Upper lobe of left lung (tissue), 6 donors: Measurements from ENCODE around the gene RUNX2. TPM values are rescaled to one million over a fixed set of nuclear protein-coding genes. Genes with fewer than 3 reads are reported as not detected.

ENCODE experiments used
- ATAC-seq, 2 donors: fragments of 200-7000 bp; cut with Tn5 transposase; one replicate each; pipeline ENCODE4 v1.9.1; 2022; ENCODE audit warnings: mild to moderate bottlenecking in 2 of 2, moderate library complexity in 2 of 2; ENCODE audit not compliant: low FRiP score in 2 of 2
- DNase-seq, 2 donors: peaks; one replicate each; pipeline ENCODE4 v3.0.0-alpha.2; 2019 to 2020
- H3K27ac ChIP-seq, 4 donors: fragments of 200-600 bp; sonication (generic); one replicate each; pipeline ENCODE4 v1.5.1; 2016 to 2019
- H3K27me3 ChIP-seq, 4 donors: fragments of 200-600 bp; sonication (generic); one replicate each; pipeline ENCODE4 v1.5.1; 2017 to 2019
- H3K36me3 ChIP-seq, 4 donors: fragments of 200-600 bp; sonication (generic); one replicate each; pipeline ENCODE4 v1.5.1; 2016 to 2019
- H3K4me1 ChIP-seq, 4 donors: fragments of 200-600 bp; sonication (generic); one replicate each; pipeline ENCODE4 v1.5.1; 2018 to 2019
- H3K4me3 ChIP-seq, 4 donors: fragments of 200-600 bp; sonication (generic); one replicate each; pipeline ENCODE4 v1.5.1; 2017 to 2019; ENCODE audit warnings: mild to moderate bottlenecking in 2 of 4, moderate library complexity in 1 of 4
- H3K9me3 ChIP-seq, 4 donors: fragments of 200-600 bp; sonication (generic); one replicate each; pipeline ENCODE4 v1.5.1; 2018 to 2019
- EP300 ChIP-seq, 4 donors: sonication (generic); formaldehyde crosslinking; IDR thresholded peaks; one replicate each; pipeline ENCODE4 v1.5.1; 2017; ENCODE audit warnings: antibody characterized with exemption in 4 of 4, control low read depth in 2 of 4
- POLR2A ChIP-seq, 4 donors: fragments of 450-650 bp; IDR thresholded peaks; one replicate each; pipeline ENCODE4 v1.5.1; 2016 to 2017; ENCODE audit warnings: antibody characterized with exemption in 4 of 4, mild to moderate bottlenecking in 2 of 4
- POLR2AphosphoS5 ChIP-seq, 2 donors: sonication (generic); formaldehyde crosslinking; IDR thresholded peaks; one replicate each; pipeline ENCODE4 v1.5.1; 2017; ENCODE audit warnings: antibody characterized with exemption in 2 of 2
- WGBS, 2 donors: methylation state at CpG; one replicate each; pipeline ENCODE4 v1.1.5; 2017 to 2018; 5-methylcytosine and 5-hydroxymethylcytosine counted together
- total RNA-seq, 6 donors: library from RNA; depleted of rRNA in 4 of 6; stranded (reverse); fragments of >200 nt in 4 of 6; gene quantifications; one replicate each; pipeline versions ENCODE4 v1.1.0 to v1.2.1, GENCODE V29; 2016 to 2021
- TF ChIP-seq, protein P1 (sequence below), 6 experiments: fragments of 450-650 bp in 4 of 6; fragments of 200-600 bp in 2 of 6; sonication (generic) in 2 of 6; IDR thresholded peaks; one replicate each; pipeline ENCODE4 v1.5.1; 2016 to 2019; ENCODE audit warnings: antibody characterized with exemption in 6 of 6
- donor health status: DM: no; HTN: no; CAD: no; lungs with moderate emphysema.
- donor health status: DM: no; HTN: yes; CAD: no; lungs with severe emphysema.

The RUNX2 gene
- total RNA-seq, 6 donors from 2014 or later = 2.6 to 12.2 (median 5.5) TPM

DNA sequence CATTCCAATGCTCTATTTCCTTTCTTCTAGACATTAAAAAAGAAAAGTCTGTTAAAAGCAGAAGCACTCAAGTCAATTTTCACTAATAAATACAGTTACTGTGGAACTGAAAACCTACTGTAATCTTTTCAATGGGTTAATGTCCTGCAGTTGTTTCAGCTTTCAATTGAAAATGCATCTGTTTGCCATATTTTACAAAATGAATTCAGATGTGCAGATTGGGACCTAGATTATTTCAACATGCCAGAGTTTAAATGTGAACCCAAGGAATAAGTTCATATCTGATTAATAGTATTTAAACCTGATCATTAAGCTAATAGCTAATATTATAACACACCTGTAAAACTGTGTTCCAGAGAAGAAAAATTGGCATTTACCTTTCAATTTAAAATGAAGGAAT, 39.9 kb downstream of the RUNX2 start:
- peaks cover 0 to 3% (median 0%) of the 10 kb centered on the region in 4 donors for H3K4me1 ChIP-seq
- no peak overlapping the region for H3K4me3 ChIP-seq
- DNase-seq (no peak), ATAC-seq (no peak)
- TF ChIP-seq POLR2AphosphoS5 (IDR thresholded peaks at IDR 0.05) (no peak), POLR2A (IDR thresholded peaks at IDR 0.05) (no peak), EP300 (IDR thresholded peaks at IDR 0.05) (no peak)
- TF ChIP-seq, protein P1, sequence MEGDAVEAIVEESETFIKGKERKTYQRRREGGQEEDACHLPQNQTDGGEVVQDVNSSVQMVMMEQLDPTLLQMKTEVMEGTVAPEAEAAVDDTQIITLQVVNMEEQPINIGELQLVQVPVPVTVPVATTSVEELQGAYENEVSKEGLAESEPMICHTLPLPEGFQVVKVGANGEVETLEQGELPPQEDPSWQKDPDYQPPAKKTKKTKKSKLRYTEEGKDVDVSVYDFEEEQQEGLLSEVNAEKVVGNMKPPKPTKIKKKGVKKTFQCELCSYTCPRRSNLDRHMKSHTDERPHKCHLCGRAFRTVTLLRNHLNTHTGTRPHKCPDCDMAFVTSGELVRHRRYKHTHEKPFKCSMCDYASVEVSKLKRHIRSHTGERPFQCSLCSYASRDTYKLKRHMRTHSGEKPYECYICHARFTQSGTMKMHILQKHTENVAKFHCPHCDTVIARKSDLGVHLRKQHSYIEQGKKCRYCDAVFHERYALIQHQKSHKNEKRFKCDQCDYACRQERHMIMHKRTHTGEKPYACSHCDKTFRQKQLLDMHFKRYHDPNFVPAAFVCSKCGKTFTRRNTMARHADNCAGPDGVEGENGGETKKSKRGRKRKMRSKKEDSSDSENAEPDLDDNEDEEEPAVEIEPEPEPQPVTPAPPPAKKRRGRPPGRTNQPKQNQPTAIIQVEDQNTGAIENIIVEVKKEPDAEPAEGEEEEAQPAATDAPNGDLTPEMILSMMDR (IDR thresholded peaks at IDR 0.05) = no peak
- no peaks in the 10 kb centered on the region for H3K27me3 ChIP-seq
- H3K9me3 ChIP-seq = no peaks in the 10 kb centered on the region
- H3K36me3 ChIP-seq = no peaks in the 10 kb centered on the region
- no peak overlapping the region for H3K27ac ChIP-seq

DNA sequence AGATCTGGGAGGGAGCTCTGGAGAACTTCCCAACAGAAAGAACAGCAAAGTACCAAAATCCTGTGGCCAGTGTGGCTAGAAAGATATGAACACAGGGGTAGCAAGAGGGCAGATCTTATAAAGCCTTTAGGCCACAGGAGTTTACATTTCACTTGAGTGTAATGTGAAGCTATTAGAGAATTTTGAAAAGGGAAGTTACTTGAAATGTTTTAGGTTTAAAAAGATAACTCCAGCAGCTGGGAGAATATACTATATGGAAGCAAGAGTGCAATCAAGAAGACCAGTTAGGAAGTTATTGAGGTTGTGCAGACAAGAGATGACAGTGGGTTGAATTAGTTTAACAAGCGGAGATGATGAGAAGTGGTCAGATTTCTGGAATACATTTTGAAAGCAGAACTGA, 41.7 kb downstream of the RUNX2 start:
- WGBS, 2 donors = 68 to 75% methylated on average over 1 of the region's 1 CpG
- Histone ChIP-seq H3K27ac (no peak overlapping the region), H3K4me3 (no peak overlapping the region), H3K27me3 (no peaks in the 10 kb centered on the region), H3K4me1 (peaks cover 0 to 3% (median 0%) of the 10 kb centered on the region in 4 donors), H3K9me3 (no peaks in the 10 kb centered on the region), H3K36me3 (no peaks in the 10 kb centered on the region)
- ATAC-seq (no peak), DNase-seq (no peak)
- TF ChIP-seq POLR2A (IDR thresholded peaks at IDR 0.05) (no peak), EP300 (IDR thresholded peaks at IDR 0.05) (no peak), POLR2AphosphoS5 (IDR thresholded peaks at IDR 0.05) (no peak)
- TF ChIP-seq, protein P1 (IDR thresholded peaks at IDR 0.05) = no peak

DNA sequence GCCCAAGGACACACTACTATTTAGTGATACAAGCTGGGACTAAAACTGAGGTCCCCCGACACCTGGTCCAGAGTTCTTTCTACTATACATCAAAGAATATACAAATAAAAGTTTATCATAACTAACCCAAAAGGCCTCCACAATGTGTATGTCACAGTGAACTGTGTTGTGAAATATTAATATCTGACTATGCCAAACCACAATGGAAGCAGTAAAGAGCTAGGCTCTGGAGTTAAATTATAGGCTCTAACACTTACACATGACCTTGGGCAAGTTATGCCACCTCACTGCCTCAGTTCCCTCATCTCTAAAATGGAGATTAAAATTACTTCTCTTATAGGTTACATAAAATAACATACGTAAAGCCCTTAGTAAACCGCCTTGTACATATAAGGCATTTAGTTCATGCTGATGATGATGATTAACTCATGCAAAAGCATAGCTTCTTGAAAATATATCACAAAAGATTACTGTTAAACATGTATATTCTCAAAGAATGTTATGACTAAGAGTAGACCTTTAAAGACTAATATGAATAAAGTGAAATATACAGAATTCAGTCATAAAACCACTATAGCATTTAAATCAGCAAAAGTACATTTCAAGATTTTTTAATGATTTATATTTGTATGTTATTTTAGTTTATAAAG, 43.9 kb downstream of the RUNX2 start:
- WGBS, 2 donors = 95 to 97% methylated on average over 3 of the region's 3 CpGs

DNA sequence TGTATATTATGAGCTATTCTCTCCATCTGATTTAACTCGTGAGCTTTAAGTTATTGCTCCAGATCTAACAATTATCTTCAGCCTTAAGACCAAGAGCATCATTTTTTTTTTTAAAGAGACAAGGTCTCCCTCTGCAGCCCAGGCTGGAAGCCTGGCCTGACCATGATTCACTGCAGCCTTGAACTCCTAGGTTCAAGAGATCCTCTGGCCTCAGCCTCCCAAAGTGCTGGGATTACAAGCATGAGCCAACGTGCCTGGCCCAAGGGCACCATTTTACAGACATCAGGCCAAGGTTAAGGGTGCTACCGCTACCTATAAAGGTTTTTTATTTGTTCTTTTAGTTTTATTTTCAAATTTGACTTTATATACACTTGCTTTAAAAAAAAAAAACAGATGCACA, 47.3 kb downstream of the RUNX2 start:
- Histone ChIP-seq H3K27me3 (no peaks in the 10 kb centered on the region), H3K4me1 (peaks cover 3 to 21% (median 9%) of the 10 kb centered on the region in 4 donors), H3K27ac (no peak overlapping the region), H3K36me3 (no peaks in the 10 kb centered on the region), H3K9me3 (no peaks in the 10 kb centered on the region), H3K4me3 (no peak overlapping the region)
- DNase-seq (no peak), ATAC-seq (no peak)
- WGBS, 2 donors = 85 to 91% methylated on average over 3 of the region's 3 CpGs
- no peak for TF ChIP-seq POLR2A (IDR thresholded peaks at IDR 0.05)
- TF ChIP-seq, protein P1 (IDR thresholded peaks at IDR 0.05) = no peak
- no peak for TF ChIP-seq POLR2AphosphoS5 (IDR thresholded peaks at IDR 0.05)
- TF ChIP-seq EP300 (IDR thresholded peaks at IDR 0.05) = no peak

More for the DNA sequence above, 43.9 kb downstream of the RUNX2 start:
- H3K27me3 ChIP-seq = no peaks in the 10 kb centered on the region
- H3K4me3 ChIP-seq = no peak overlapping the region
- ATAC-seq (no peak), DNase-seq (no peak)
- no peaks in the 10 kb centered on the region for H3K36me3 ChIP-seq
- TF ChIP-seq EP300 (IDR thresholded peaks at IDR 0.05) (no peak), POLR2A (IDR thresholded peaks at IDR 0.05) (no peak), POLR2AphosphoS5 (IDR thresholded peaks at IDR 0.05) (no peak)
- TF ChIP-seq, protein P1 (IDR thresholded peaks at IDR 0.05) = no peak
- no peaks in the 10 kb centered on the region for H3K9me3 ChIP-seq
- H3K4me1 ChIP-seq = peaks cover 0 to 14% (median 4%) of the 10 kb centered on the region in 4 donors
- H3K27ac ChIP-seq = no peak overlapping the region
